DMS 273 treated with DMSO at 0.1 percent for 48 hours (cell line): ENCODE results near the gene PTPN6.

Experiments
- DNase-seq: peaks from one replicate; lab custom pipeline; 2025; lab: John Stamatoyannopoulos, UW

Gene PTPN6

GRCh38 chr12:7009512-7009911, 58.4 kb downstream of the PTPN6 start:
- no peak for DNase-seq
